GM19395 (cell line): ENCODE results near the gene EFTUD2.
"Not testable (repeated sequence)": the region's sequence is repeated elsewhere in the genome, so short reads cannot be mapped to it uniquely, and the experiment has no call there.

ENCODE experiments used
- ATAC-seq: cut with Tn5 transposase; IDR thresholded peaks from one replicate; pipeline ENCODE4 v1.9.1; 2021; ENCODE audit warnings: mild to moderate bottlenecking, moderate library complexity; ENCODE audit not compliant: unreplicated experiment

EFTUD2 gene

GRCh38 chr17:44899074-44899782, at the start of gene EFTUD2:
TSS of gene EFTUD2 (minus strand) at chr17:44899445. CDS start at chr17:44894521, 4,924 bp downstream.
- peak; percentile 83 for ATAC-seq

GRCh38 chr17:44948315-44948795, 49.1 kb upstream of the EFTUD2 start:
- ATAC-seq, result no peak

GRCh38 chr17:44947461-44948314, 48.4 kb upstream of the EFTUD2 start, which contains the start of gene KIF18B:
TSS of gene KIF18B (minus strand) at chr17:44947773. CDS start at chr17:44936344, 11,429 bp downstream.
- peak; percentile 94 for ATAC-seq

- not testable (repeated sequence) for ATAC-seq
These were observed 46.4 kb upstream of the EFTUD2 start for GRCh38 chr17:44945652-44946051.

GRCh38 chr17:44942456-44942855, 43.2 kb upstream of the EFTUD2 start:
- ATAC-seq, result no peak

GRCh38 chr17:44941712-44942331, 42.6 kb upstream of the EFTUD2 start:
- no peak for ATAC-seq

GRCh38 chr17:44940768-44941167, 41.5 kb upstream of the EFTUD2 start:
- ATAC-seq, result no peak

- no peak for ATAC-seq
These were observed 41.1 kb upstream of the EFTUD2 start for GRCh38 chr17:44940317-44940716.

GRCh38 chr17:44935116-44935515, 35.9 kb upstream of the EFTUD2 start:
- ATAC-seq, result no peak

- ATAC-seq, result no peak
These were observed 35.5 kb upstream of the EFTUD2 start for GRCh38 chr17:44934745-44935105.

- no peak for ATAC-seq
These were observed 34.8 kb upstream of the EFTUD2 start for GRCh38 chr17:44933824-44934744.

GRCh38 chr17:44932787-44933097, 33.5 kb upstream of the EFTUD2 start:
- ATAC-seq, result no peak

GRCh38 chr17:44932096-44932786, 33.0 kb upstream of the EFTUD2 start:
- ATAC-seq, result no peak

GRCh38 chr17:44931376-44931775, 32.1 kb upstream of the EFTUD2 start:
- ATAC-seq, result no peak

GRCh38 chr17:44930667-44931066, 31.4 kb upstream of the EFTUD2 start:
- no peak for ATAC-seq

GRCh38 chr17:44928950-44929720, 29.9 kb upstream of the EFTUD2 start:
- no peak for ATAC-seq

GRCh38 chr17:44928136-44928535, 28.9 kb upstream of the EFTUD2 start:
- ATAC-seq, result no peak

- no peak for ATAC-seq
These were observed 28.5 kb upstream of the EFTUD2 start for GRCh38 chr17:44927696-44928095.

GRCh38 chr17:44926821-44927525, 27.7 kb upstream of the EFTUD2 start:
- ATAC-seq, result no peak
